MM.1S (cell line): ENCODE results near the gene GAP43.

Experiments used
- DNase-seq: peaks from one replicate; pipeline ENCODE4 v3.0.0-alpha.2; 2015
- H2AFZ ChIP-seq: fragments of 300-600 bp; sonication (generic); 2 replicates; pipeline ENCODE4 v1.6.0; 2016; ENCODE audit warnings: antibody characterized with exemption, low read length
- H3F3A ChIP-seq: fragments of 300-600 bp; sonication (generic); 2 replicates; pipeline ENCODE4 v1.6.1; 2016; ENCODE audit warnings: mild to moderate bottlenecking, antibody characterized with exemption, low read length, moderate library complexity, mixed read lengths; ENCODE audit not compliant: insufficient read depth
- H3K27ac ChIP-seq: fragments of 300-600 bp; sonication (generic); 2 replicates; pipeline ENCODE4 v1.5.1; 2016; ENCODE audit warnings: mild to moderate bottlenecking, low read length
- H3K27me3 ChIP-seq: fragments of 300-600 bp; sonication (generic); replicated peaks from 2 replicates; pipeline ENCODE4 v1.6.0; 2016; ENCODE audit warnings: low read length; ENCODE audit not compliant: insufficient read depth
- H3K36me3 ChIP-seq: fragments of 300-600 bp; sonication (generic); replicated peaks from 2 replicates; pipeline ENCODE4 v1.6.1; 2016; ENCODE audit warnings: mild to moderate bottlenecking, low read length, mixed read lengths; ENCODE audit not compliant: insufficient read depth
- H3K4me1 ChIP-seq: fragments of 300-600 bp; sonication (generic); 2 replicates; pipeline ENCODE4 v1.6.1; 2016; ENCODE audit warnings: low read length, mixed read lengths
- H3K4me2 ChIP-seq: fragments of 300-600 bp; sonication (generic); 2 replicates; pipeline ENCODE4 v1.6.0; 2016; ENCODE audit warnings: low read depth, low read length
- H3K4me3 ChIP-seq: fragments of 300-600 bp; sonication (generic); 2 replicates; pipeline ENCODE4 v1.5.1; 2016; ENCODE audit warnings: low read length, mixed read lengths
- H3K79me2 ChIP-seq: fragments of 300-600 bp; sonication (generic); 2 replicates; pipeline ENCODE4 v1.6.1; 2016; ENCODE audit warnings: mixed run types, low read length, mixed read lengths
- H3K9ac ChIP-seq: fragments of 300-600 bp; sonication (generic); 2 replicates; pipeline ENCODE4 v1.6.1; 2016; ENCODE audit warnings: low read length, mixed read lengths
- H3K9me2 ChIP-seq: fragments of 300-600 bp; sonication (generic); replicated peaks from 2 replicates; pipeline ENCODE4 v1.6.1; 2016; ENCODE audit warnings: mild to moderate bottlenecking, low read length, mixed read lengths; ENCODE audit not compliant: insufficient read depth
- H3K9me3 ChIP-seq: fragments of 300-600 bp; sonication (generic); replicated peaks from 2 replicates; pipeline ENCODE4 v1.6.1; 2016; ENCODE audit warnings: mild to moderate bottlenecking, low read length, mixed read lengths; ENCODE audit not compliant: insufficient read depth
- H4K20me1 ChIP-seq: fragments of 300-600 bp; sonication (generic); 2 replicates; pipeline ENCODE4 v1.6.1; 2016; ENCODE audit warnings: mild to moderate bottlenecking, low read length, moderate library complexity, mixed read lengths; ENCODE audit not compliant: insufficient read depth
- EZH2 ChIP-seq: fragments of 300-600 bp; sonication (generic); optimal IDR thresholded peaks from 2 replicates; pipeline ENCODE3; 2017; ENCODE audit warnings: low read depth, mild to moderate bottlenecking, antibody characterized with exemption, low read length, mixed read lengths
- EZH2phosphoT487 ChIP-seq: fragments of 300-600 bp; sonication (generic); IDR thresholded peaks from 2 replicates; pipeline ENCODE4 v1.6.1; 2018; ENCODE audit warnings: antibody characterized with exemption, low read length
- TF ChIP-seq, protein P1 (sequence below): fragments of 300-600 bp; sonication (generic); IDR thresholded peaks from 2 replicates; pipeline ENCODE4 v1.5.1; 2016; ENCODE audit warnings: antibody characterized with exemption, low read length, mixed read lengths

Gene GAP43

DNA sequence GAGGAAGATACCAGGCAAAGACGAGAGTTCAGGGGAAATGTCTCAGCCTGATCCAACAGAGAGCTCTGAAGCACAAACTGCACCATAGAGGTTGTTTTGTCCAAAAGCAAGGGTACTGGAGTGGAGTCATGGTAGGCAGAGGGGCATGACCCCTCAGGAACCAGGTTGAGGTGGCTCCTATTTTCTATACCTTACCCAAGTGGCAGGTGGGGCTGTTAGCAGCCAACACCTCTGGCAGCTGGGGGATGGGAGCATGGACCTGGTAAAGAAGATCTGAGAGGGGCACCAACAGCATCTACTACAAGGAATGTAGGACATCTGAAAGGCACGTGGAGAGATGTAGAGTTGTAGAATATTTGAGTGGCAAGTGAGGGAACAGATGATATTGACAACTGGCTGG lies 85.2 kb downstream of the GAP43 start:
- Histone ChIP-seq H3K9me3 (no peaks in the 10 kb centered on the region), H3K9ac (no peak overlapping the region), H3K4me2 (no peak overlapping the region), H3K9me2 (no peaks in the 10 kb centered on the region), H3F3A (no peaks in the 10 kb centered on the region), H3K79me2 (no peaks in the 10 kb centered on the region), H2AFZ (no peak overlapping the region), H3K4me1 (no peaks in the 10 kb centered on the region), H3K36me3 (no peaks in the 10 kb centered on the region), H3K4me3 (no peak overlapping the region), H3K27me3 (no peaks in the 10 kb centered on the region), H4K20me1 (no peaks in the 10 kb centered on the region), H3K27ac (no peak overlapping the region)
- no peak for DNase-seq
- no peak for TF ChIP-seq EZH2phosphoT487
- TF ChIP-seq EZH2: no peak
- TF ChIP-seq, protein P1, sequence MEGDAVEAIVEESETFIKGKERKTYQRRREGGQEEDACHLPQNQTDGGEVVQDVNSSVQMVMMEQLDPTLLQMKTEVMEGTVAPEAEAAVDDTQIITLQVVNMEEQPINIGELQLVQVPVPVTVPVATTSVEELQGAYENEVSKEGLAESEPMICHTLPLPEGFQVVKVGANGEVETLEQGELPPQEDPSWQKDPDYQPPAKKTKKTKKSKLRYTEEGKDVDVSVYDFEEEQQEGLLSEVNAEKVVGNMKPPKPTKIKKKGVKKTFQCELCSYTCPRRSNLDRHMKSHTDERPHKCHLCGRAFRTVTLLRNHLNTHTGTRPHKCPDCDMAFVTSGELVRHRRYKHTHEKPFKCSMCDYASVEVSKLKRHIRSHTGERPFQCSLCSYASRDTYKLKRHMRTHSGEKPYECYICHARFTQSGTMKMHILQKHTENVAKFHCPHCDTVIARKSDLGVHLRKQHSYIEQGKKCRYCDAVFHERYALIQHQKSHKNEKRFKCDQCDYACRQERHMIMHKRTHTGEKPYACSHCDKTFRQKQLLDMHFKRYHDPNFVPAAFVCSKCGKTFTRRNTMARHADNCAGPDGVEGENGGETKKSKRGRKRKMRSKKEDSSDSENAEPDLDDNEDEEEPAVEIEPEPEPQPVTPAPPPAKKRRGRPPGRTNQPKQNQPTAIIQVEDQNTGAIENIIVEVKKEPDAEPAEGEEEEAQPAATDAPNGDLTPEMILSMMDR: no peak

DNA sequence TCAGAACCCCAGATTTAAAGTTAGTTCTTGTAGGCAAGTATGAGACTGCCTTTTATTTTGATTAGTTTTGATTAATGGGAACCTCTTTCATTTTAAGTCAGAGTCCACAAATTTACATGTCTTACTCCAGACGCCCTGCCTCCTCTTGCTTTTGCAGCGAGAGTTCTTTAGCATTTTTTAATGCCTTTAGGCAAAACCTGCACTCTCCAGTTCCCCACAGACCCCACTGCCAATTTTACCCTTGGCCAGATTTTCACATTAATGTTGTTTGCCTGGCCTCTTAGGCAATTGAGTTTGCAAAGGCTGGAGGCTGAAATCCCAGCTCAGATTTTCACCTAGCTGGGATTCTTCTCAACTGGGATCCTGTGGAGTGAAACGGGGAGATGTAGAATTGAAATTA lies 85.8 kb downstream of the GAP43 start:
- Histone ChIP-seq H3K4me3 (no peak overlapping the region), H3K9me3 (no peaks in the 10 kb centered on the region), H3K27me3 (no peaks in the 10 kb centered on the region), H3K4me2 (no peak overlapping the region), H3K9ac (no peak overlapping the region), H3K9me2 (no peaks in the 10 kb centered on the region), H2AFZ (no peak overlapping the region), H3K4me1 (no peaks in the 10 kb centered on the region), H3F3A (no peaks in the 10 kb centered on the region), H3K27ac (no peak overlapping the region), H4K20me1 (no peaks in the 10 kb centered on the region), H3K36me3 (no peaks in the 10 kb centered on the region), H3K79me2 (no peaks in the 10 kb centered on the region)
- no peak for TF ChIP-seq EZH2phosphoT487
- TF ChIP-seq EZH2: no peak
- TF ChIP-seq, protein P1: no peak
- no peak for DNase-seq

DNA sequence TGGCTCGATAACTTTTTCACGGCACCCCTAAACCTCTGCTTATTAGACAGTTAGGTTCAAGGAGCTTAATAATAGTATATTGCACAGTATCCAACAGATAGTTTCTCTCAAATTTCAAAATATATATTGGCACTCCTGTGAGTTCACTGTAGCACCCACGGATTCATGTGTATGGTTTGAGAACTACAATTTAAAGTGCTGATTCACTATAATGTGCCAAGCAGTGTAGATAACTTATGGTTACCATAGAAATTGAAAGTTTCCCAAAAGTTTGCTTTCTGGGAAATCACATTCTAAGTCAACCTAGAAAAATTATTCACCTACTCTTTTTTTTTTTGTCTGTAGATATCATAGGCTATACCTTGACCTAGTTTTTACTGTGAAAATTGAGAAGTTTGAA lies 86.6 kb downstream of the GAP43 start:
- no peak for DNase-seq
- Histone ChIP-seq H3F3A (no peaks in the 10 kb centered on the region), H3K9me2 (no peaks in the 10 kb centered on the region), H3K4me1 (no peaks in the 10 kb centered on the region), H3K4me3 (no peak overlapping the region), H3K27ac (no peak overlapping the region), H3K79me2 (no peaks in the 10 kb centered on the region), H3K9ac (no peak overlapping the region), H2AFZ (no peak overlapping the region), H4K20me1 (no peaks in the 10 kb centered on the region), H3K4me2 (no peak overlapping the region), H3K27me3 (no peaks in the 10 kb centered on the region), H3K9me3 (no peaks in the 10 kb centered on the region), H3K36me3 (no peaks in the 10 kb centered on the region)
- no peak for TF ChIP-seq EZH2phosphoT487
- TF ChIP-seq, protein P1: no peak
- no peak for TF ChIP-seq EZH2
